Stimulated activated CD8-positive, alpha-beta memory T cell treated with anti-CD3 and anti-CD28 coated beads, Interleukin-4, amount 100 ng/mL, for 1 hour (primary cell): Measurements from ENCODE around the gene SMPD4.
"Not testable (repeated sequence)": the region's sequence is repeated elsewhere in the genome, so short reads cannot be mapped to it uniquely, and the experiment has no call there.

Experiments used
- DNase-seq, 2 donors: peaks; one replicate each; pipeline ENCODE4 v3.0.0-alpha.2; 2020; ENCODE audit warnings: low read depth in 2 of 2, low spot score in 1 of 2

Gene SMPD4, protein sequence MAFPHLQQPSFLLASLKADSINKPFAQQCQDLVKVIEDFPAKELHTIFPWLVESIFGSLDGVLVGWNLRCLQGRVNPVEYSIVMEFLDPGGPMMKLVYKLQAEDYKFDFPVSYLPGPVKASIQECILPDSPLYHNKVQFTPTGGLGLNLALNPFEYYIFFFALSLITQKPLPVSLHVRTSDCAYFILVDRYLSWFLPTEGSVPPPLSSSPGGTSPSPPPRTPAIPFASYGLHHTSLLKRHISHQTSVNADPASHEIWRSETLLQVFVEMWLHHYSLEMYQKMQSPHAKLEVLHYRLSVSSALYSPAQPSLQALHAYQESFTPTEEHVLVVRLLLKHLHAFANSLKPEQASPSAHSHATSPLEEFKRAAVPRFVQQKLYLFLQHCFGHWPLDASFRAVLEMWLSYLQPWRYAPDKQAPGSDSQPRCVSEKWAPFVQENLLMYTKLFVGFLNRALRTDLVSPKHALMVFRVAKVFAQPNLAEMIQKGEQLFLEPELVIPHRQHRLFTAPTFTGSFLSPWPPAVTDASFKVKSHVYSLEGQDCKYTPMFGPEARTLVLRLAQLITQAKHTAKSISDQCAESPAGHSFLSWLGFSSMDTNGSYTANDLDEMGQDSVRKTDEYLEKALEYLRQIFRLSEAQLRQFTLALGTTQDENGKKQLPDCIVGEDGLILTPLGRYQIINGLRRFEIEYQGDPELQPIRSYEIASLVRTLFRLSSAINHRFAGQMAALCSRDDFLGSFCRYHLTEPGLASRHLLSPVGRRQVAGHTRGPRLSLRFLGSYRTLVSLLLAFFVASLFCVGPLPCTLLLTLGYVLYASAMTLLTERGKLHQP

DNA sequence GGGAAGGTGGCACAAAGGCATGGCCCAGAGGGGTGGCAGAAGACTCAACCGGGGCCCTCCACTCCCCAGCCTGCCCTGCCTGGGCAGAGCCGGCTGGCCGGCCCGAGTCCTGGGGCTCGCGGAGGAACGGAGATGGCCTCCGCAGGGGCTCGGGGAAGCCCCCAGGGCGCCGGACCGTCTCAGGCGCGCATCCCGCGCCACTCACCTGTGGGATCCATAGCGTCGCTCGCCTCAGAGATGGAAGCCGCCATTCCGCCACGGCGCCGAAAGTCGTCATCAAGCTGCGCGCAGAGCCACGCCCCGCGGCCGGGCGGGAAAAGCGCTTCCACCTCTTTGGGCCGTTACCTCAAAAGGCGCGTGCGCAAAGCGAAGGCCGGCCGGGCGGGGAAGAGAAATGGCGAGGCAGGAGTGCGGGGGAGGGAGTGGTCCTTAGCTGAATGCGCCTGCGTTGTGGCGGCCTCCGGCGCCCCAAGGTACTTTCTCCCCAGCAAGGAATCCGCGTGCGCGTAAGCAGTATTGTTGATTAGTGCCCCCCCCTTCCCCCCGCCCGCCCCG lies at the start of gene SMPD4:
TSS of gene SMPD4 (minus strand) at position 278 of the 555 bp plus-strand sequence. CDS start 5,010 bp downstream, outside the sequence.
- DNase-seq: peak; percentile 97 to 98

DNA sequence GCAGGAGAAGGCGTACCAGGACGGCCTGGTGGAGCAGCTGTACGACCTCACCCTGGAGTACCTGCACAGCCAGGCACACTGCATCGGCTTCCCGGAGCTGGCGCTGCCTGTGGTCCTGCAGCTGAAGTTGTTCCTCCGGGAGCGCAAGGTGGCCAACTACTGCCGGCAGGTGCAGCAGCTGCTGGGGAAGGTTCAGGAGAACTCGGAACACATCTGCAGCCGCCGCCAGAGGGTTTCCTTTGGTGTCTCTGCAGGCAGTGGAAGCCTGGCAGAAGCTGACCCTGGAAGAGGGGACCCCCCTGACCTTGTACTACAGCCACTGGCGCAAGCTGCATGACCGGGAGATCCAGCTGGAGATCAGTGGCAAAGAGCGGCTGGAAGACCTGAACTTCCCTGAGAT lies 49.5 kb upstream of the SMPD4 start:
- not testable (repeated sequence) for DNase-seq

DNA sequence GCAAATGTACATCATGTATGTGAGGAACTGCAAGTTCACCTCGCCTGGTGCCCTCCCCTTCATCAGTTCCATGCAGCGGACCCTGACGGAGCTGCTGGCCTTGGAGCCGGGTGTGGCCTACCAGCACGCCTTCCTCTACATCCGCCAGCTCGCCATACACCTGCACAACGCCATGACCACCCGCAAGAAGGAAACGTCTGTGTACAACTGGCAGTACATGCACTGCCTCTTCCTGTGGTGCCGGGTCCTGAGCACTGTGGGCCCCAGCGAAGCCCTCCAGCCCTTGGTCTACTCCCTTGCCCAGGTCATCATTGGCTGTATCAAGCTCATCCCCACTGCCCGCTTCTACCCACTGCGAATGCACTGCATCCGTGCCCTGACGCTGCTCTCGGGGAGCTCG lies 49.0 kb upstream of the SMPD4 start:
- not testable (repeated sequence) for DNase-seq

DNA sequence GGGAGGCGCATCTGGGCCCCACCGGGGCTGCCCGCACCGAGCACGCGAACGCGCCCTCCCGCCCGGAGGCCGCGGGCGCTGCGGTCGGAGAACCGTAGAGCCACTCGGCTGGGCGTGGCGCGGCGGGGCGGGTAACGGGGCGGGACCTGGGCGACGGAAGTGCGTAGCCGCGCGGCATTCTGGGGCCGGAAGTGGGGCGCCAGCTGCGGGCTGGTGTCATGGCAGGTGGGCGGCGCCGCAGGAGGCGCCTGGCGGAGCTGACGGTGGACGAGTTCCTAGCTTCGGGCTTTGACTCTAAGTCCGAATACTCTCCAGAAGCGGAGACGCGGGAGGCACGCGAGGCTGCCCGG lies 47.7 kb upstream of the SMPD4 start:
- DNase-seq: not testable (repeated sequence)

DNA sequence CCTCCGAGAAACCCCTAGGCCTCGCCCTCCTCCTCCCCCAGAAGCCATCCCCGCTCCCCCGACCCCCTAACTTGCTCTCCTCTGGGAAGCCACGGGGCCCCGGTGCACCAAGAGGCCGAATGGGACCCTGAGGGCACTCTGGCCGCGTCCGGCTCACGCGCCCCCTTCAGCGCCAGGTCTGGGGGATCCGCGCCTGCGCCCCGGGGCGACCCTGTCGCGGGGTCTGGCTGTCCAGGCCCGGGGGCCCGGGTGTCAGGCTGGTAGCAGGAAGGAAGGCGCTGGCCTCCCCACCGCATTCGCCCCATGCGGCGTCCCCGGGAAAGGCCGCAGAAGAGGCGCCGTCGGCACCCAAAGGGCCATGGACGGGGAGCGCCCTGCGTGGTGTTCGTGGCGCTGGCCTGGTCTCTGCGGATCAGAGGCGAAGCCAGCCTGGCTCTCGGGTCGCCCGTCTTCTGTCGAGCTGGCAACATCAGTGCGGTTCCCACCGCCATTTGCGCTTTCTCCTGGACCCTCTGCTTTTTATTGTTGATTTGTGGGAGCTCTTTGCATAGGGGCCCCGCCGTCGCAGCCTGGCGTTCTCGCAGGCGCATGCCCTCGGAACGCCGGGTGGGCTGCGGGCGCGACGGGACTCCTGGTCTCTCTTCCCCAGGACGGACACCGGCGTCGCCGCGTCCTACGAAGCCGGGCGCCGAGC lies 47.2 kb upstream of the SMPD4 start:
- not testable (repeated sequence) for DNase-seq

DNA sequence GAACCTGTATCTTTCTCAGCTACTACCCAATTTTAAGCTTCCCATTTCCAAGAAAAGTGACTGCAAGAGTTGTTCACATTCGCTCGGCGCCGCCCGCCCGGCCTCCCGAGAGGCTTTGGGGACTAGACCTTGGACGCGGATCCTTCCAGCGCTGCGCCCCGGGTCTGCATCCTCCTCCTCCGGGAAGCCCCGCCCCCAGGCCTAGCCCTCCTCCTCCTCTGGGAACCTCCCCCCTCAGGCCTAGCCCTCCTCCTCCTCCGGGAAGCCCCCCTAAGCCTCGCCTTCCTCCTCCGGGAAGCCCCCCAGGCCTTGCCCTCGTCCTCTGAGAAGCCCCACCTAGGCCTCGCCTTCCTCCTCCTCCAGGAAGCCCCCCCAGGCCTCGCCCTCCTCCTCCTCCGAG lies 46.6 kb upstream of the SMPD4 start:
- DNase-seq: not testable (repeated sequence)

DNA sequence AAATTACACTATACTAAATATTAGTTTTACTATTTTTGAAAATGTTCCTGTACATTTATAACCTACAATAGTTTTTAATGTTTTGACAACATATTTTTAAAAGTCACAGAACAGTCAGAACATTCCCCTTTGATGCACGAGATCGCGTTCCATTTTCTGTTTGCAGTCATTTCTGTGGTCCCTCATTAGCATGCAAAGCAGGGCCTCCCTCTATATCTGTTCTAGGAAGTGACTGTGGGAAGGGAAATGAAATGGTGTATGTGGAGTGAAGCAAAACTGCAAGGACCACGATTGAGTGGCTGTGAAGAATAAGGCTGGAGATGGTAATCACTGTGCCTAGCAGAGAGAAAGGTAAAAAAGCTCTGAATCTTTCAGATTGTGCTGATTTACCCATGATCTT lies 41.1 kb upstream of the SMPD4 start:
- DNase-seq: not testable (repeated sequence)

DNA sequence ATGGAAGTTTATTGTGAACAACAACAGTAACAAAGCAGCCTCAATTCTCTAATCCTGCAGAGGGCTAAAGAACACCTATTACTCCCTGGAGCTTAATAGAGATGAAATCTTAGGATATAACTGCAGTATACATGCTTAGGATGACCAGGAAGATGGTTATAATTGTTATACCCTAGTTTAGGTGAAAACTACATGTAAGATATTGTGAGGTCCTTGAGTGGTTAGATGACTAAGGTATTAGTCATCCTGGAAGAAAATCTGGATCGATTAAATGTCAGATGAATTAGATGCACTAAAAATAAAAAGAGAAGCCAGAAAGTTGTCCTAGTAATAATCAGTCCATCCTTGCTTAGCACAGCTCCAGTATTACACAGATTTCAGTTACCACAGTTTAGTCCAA lies 39.1 kb upstream of the SMPD4 start:
- DNase-seq: not testable (repeated sequence)

DNA sequence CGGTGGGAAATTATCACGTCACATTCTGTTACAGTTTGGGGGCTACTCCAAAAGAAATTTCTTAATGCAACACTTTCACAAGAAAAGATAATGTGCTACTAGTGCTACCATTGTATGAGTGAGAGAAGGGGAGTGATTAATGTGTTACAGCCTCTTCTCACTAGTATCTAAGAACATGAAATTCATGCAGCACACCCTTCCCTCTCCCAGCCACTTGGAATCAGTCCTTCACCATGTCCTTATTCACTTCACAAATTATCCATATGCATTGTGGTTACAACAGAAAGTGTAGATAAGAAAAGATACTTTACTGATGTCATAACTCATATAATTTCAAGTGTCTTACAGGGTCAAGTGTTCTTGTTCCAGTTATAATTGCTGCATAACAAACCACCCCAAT lies 37.7 kb upstream of the SMPD4 start:
- not testable (repeated sequence) for DNase-seq

DNA sequence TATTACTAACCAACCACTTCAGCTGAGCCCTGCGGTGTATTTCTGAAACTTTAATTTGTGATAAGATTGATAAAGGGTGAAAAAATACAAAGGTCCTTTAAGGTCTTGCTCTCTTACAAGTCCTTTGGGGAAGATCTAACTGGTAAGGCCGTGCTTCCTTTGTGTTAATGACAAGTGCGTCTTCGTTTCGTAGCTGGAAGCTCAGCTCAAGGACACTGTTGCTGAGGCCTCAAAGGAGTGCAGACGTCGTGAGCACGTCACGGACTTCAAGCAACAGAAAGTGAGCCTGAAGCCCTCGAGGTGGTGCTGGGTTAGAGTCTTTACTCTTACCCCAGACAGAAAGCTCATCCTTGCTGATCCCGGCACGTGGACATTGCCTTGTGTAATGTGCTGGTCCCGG lies 25.6 kb upstream of the SMPD4 start:
- DNase-seq: not testable (repeated sequence)

DNA sequence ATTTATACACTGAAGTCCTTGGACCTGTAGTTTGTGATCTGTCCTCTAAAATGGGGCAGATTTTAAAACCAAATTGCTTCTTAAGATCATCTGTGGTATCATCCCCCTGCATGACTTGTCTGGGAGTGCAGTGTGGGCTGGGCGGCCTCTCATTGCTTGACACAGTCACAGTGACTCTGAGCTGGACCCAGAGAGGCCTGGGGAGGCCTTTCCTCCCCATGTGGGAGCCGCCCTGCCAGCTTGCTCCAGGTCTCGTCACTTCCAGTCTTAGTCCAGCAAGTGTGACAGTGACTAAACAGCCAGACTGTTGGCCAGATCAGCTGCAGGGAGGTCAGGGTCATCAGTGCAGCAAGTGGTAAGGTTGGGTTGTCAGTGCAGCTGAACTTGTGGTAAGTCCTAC lies 21.7 kb upstream of the SMPD4 start:
- DNase-seq: not testable (repeated sequence)

DNA sequence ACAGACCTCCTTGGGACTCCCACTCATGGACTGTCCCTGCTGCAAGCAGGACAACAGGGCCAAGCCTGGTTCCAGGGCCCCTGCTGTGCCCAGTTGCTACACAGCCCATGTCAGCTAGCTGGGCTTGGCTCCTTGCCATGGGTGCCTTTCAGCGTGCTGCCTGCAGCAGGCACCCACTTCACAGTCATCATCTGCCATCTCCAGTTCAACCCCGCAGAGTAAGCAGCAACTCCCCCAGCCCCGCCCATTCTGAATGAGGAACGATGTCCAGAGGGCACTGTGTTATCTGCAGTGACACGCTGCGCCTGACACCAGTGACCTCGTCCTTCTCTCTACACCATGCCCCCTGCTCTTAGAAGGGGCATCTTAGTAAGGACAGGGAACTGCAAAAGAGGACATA lies 21.1 kb upstream of the SMPD4 start:
- DNase-seq: not testable (repeated sequence)

DNA sequence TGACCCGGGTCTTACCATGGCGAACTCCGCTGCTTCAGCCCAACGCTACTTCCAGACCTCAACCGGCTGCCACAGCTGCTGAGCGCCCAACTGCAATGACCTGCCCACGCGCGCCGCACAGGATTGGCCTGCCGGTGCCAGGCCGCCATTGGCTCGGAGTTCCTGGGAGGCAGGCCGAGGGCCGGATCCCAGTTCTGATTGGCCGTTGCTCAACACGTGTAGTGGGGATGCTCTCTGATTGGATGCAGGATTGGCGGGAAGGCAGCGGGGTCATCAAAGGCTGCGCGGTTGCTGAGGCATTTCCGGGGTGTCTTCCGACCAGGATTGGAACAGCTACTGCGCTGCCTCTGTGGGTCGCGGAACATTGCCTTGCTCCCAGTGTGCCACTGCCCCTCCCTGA lies 16.9 kb upstream of the SMPD4 start, which contains the start of gene TUBA3E:
TSS of gene TUBA3E (minus strand) at position 97 of the 400 bp plus-strand sequence. CDS start at position 18, 79 bp downstream.
- DNase-seq: no peak

DNA sequence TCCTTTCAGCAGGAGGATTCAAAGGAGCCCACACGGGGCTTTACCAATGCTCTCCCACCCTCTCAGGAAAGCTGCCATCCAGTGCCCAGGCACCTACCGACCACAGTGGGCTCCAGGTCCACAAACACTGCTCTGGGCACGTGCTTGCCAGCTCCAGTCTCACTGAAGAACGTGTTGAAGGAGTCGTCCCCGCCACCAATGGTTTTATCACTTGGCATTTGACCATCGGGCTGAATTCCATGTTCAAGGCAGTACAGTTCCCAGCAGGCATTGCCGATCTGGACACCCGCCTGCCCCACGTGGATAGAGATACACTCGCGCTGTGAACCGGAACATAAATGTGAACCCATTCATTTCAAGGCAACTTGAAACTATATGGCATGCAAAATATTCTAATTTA lies 14.7 kb upstream of the SMPD4 start:
- DNase-seq: not testable (repeated sequence)

DNA sequence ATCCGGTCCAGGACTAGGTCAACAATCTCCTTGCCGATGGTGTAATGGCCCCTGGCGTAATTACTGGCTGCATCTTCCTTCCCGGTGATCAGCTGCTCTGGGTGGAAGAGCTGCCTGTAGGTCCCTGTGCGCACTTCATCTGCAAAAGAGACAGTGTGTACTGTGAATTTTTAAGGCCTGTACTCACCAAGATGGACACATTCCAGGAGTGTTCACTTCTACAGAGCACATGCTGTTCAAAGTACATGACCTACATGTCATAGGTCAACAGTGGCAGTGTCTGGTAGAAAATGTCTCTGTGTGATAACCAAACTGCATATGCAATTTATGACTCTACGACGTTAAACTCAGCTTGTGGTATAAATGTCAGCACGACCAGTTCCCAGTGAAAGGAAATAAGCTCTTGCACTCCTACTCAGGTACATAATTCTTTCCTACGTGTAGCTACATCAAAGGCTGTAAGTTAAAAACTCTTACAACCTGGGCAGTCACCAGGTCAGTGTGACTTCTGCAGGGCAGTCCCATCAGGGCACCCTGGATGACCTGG lies 13.8 kb upstream of the SMPD4 start:
- not testable (repeated sequence) for DNase-seq

DNA sequence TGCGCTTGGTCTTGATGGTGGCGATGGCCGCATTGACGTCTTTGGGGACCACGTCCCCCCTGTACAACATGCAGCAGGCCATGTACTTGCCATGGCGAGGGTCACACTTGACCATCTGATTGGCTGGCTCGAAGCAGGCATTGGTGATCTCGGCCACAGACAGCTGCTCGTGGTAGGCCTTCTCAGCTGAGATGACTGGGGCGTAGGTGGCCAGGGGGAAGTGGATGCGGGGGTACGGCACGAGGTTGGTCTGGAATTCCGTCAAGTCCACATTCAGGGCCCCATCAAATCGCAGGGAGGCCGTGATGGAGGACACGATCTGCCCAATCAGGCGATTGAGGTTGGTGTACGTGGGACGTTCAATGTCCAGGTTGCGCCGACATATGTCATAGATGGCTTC lies 12.4 kb upstream of the SMPD4 start:
- DNase-seq: not testable (repeated sequence)

DNA sequence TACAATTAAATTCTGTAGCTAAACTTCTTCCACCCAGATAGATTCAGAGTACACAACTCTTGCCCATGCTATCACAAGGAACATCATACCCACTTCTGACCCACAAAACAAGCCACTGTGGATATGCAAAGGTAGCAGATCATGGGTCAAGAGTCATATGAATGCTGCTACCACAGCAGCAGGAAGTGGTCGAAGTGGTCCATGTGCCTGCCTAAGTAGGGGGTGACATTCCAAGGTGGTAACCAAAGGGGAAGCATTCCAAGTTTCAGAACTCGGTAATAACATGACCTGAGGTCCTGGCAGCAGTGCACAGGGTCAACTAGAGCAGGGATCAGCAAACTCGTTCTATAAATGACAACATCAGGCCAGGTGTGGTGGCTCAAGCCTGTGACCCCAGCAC lies 11.0 kb upstream of the SMPD4 start:
- not testable (repeated sequence) for DNase-seq

DNA sequence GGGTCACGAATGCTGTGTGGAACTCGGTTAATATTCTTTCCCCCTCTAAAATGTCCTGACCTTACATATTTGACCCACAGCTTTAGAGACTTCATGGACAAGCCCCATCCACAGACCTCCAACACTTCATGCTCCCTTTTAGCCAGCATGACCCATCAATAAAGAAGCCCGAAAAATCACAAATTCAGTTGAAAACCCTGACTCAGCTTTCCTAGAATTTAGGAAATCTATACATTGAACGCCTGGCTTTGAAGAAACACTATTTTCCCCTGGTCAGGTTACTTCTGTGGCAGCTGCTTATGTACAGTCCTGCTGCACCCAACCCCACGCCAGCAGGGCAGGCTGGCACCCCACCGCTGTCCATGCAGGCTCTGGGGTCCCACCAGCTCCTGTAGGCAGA lies 9.9 kb upstream of the SMPD4 start:
- DNase-seq: not testable (repeated sequence)

DNA sequence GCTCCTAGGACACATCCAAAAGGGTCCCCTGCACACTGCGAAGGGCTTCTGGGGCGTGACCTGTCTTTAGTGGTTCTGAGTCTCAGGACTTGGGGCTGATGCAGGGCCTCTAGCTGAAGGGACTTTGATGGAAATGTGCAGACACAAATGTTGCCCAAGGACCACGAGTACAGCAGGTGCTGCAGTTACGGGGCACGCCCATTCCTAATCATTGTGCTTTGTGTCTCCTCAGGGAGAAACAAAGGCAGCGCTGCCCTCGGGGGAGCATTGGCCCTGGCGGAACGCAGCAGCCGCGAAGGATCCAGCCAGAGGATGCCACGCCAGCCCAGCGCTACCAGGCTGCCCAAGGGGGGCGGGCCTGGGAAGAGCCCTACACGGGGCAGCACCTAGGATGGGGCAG lies 8.8 kb upstream of the SMPD4 start:
- DNase-seq: no peak

DNA sequence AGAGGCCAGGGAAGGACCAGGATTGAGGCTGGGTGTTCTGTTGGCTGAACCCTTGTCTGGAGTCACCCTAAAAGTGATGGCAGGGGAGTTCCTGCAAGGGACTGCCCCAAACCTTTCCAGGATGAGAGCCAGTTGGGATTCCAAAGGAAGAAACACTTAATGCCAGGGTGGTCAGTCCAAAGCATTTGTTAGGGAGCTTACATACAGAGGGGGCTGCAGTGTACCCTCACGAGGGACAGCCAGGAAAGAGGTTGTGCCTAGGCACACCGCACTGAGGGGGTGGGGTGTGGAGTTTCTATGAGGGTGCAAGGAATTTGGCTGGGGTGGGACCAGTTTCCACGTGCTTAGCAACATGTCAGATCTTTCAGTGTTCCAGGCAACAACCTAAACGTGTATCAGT lies 7.6 kb upstream of the SMPD4 start:
- not testable (repeated sequence) for DNase-seq
